Sigmoid colon (tissue), 7 donors: ENCODE results near the gene EMD. TPM values are rescaled to one million over a fixed set of nuclear protein-coding genes. Genes with fewer than 3 reads are reported as not detected.
A peak's percentile ranks its signal among the peaks of the same experiment; 100 is the strongest.

Source experiments
- DNase-seq: peaks from one replicate; pipeline ENCODE4 v3.0.0-alpha.2; 2019
- H3K27ac ChIP-seq, 4 donors: fragments of 200-600 bp; sonication (generic); one replicate each; pipeline ENCODE4 v1.5.1; 2016 to 2019; ENCODE audit warnings: mild to moderate bottlenecking in 1 of 4
- H3K27me3 ChIP-seq, 3 donors: fragments of 200-600 bp; sonication (generic); one replicate each; pipeline ENCODE4 v1.5.1; 2019; ENCODE audit warnings: mild to moderate bottlenecking in 1 of 3
- H3K36me3 ChIP-seq, 4 donors: fragments of 200-600 bp; sonication (generic); one replicate each; pipeline ENCODE4 v1.5.1; 2016 to 2019
- H3K4me1 ChIP-seq, 4 donors: fragments of 200-600 bp; sonication (generic); one replicate each; pipeline ENCODE4 v1.5.1; 2017 to 2019
- H3K4me3 ChIP-seq, 4 donors: fragments of 200-600 bp; sonication (generic); one replicate each; pipeline ENCODE4 v1.5.1; 2017 to 2019; ENCODE audit warnings: mild to moderate bottlenecking in 2 of 4, moderate library complexity in 1 of 4
- H3K9me3 ChIP-seq, 4 donors: fragments of 200-600 bp in 3 of 4; sonication (generic) in 3 of 4; one replicate each; pipeline versions ENCODE4 v1.5.1 to v1.6.1; 2013 to 2019
- CTCF ChIP-seq, 4 experiments: fragments of 450-650 bp in 3 of 4; fragments of 200-600 bp in 1 of 4; IDR thresholded peaks; one replicate each; pipeline ENCODE4 v1.5.1; 2016 to 2019; ENCODE audit warnings: antibody characterized with exemption in 4 of 4, mild to moderate bottlenecking in 3 of 4, moderate library complexity in 2 of 4
- EP300 ChIP-seq, 4 donors: sonication (generic); formaldehyde crosslinking; IDR thresholded peaks; one replicate each; pipeline ENCODE4 v1.6.1; 2017; ENCODE audit warnings: antibody characterized with exemption in 4 of 4
- POLR2A ChIP-seq, 2 donors: fragments of 450-650 bp; IDR thresholded peaks; one replicate each; pipeline ENCODE4 v1.6.1; 2016; ENCODE audit warnings: antibody characterized with exemption in 2 of 2, mild to moderate bottlenecking in 2 of 2, moderate library complexity in 2 of 2
- POLR2AphosphoS5 ChIP-seq, 4 donors: sonication (generic); formaldehyde crosslinking; IDR thresholded peaks; one replicate each; pipeline ENCODE4 v1.6.1; 2017; ENCODE audit warnings: antibody characterized with exemption in 4 of 4
- WGBS, 2 donors: extraction: QIAGEN DNeasy Blood & Tissue Kit; methylation state at CpG; one replicate each; pipeline ENCODE4 v1.1.7; 2013; 5-methylcytosine and 5-hydroxymethylcytosine counted together
- intact Hi-C: fragments of 100-400 bp; cut with DNase I; formaldehyde crosslinking; loops from one replicate; pipeline ENCODE4 v1.15.1; 2023
- polyA plus RNA-seq, 3 donors: library from polyadenylated mRNA; stranded (reverse); fragments of 200-250 nt; gene quantifications; one replicate each; pipeline ENCODE4 v1.2.3, GENCODE V29; 2013
- total RNA-seq, 4 donors: library from RNA; depleted of rRNA; stranded (reverse); fragments of >200 nt; gene quantifications; one replicate each; pipeline ENCODE4 v1.1.0, GENCODE V29; 2016
- donor health status: healthy with polysubstance abuse.
- donor health status: Bipolar disorder and iron deficiency.
- donor health status: healthy.

Gene EMD
- total and polyA plus RNA-seq, 7 donors = 40.7 to 87.9 (median 46.0) TPM

- WGBS, 2 donors = 78 to 87% methylated on average over 19 of the region's 19 CpGs
- Histone ChIP-seq H3K36me3 (peaks cover 43 to 61% (median 52%) of the 10 kb centered on the region in 4 donors), H3K9me3 (no peaks in the 10 kb centered on the region), H3K27me3 (no peaks in the 10 kb centered on the region), H3K27ac (peak overlapping the region; percentile 57 to 99 (median 98)), H3K4me3 (no peak overlapping the region), H3K4me1 (no peaks in the 10 kb centered on the region)
- peak; percentile 74 for DNase-seq
- TF ChIP-seq POLR2AphosphoS5 (IDR thresholded peaks at IDR 0.05) = peak; percentile 44 to 59 (median 48)
- no peak for TF ChIP-seq CTCF (IDR thresholded peaks at IDR 0.05)
- intact Hi-C loops = no loop called here
Observed at GRCh38 chrX:154349359-154349935, 29.6 kb upstream of the EMD start.

- DNase-seq = no peak
- intact Hi-C loops = no loop called here
- Histone ChIP-seq H3K27me3 (no peaks in the 10 kb centered on the region), H3K4me1 (no peaks in the 10 kb centered on the region), H3K36me3 (peaks cover 45 to 67% (median 57%) of the 10 kb centered on the region in 4 donors), H3K27ac (peak overlapping the region; percentile 57 to 99 (median 98)), H3K9me3 (no peaks in the 10 kb centered on the region), H3K4me3 (no peak overlapping the region)
- TF ChIP-seq POLR2AphosphoS5 (IDR thresholded peaks at IDR 0.05) (peak in 3 of 4 donors; percentile 1 to 44 (median 2)), POLR2A (IDR thresholded peaks at IDR 0.05) (no peak)
- 91 to 92% methylated on average over 15 of the region's 15 CpGs for WGBS, 2 donors
Observed at GRCh38 chrX:154349979-154350378, 29.1 kb upstream of the EMD start.

GRCh38 chrX:154350429-154351182 lies 28.5 kb upstream of the EMD start:
- WGBS, 2 donors = 33 to 68% methylated on average over 19 of the region's 19 CpGs
- intact Hi-C loops = no loop called here
- no peak for DNase-seq
- TF ChIP-seq CTCF (IDR thresholded peaks at IDR 0.05) (no peak), EP300 (IDR thresholded peaks at IDR 0.05) (no peak), POLR2A (IDR thresholded peaks at IDR 0.05) (no peak), POLR2AphosphoS5 (IDR thresholded peaks at IDR 0.05) (peak; percentile 1 to 20 (median 5))
- no peaks in the 10 kb centered on the region for H3K27me3 ChIP-seq
- peaks cover 45 to 73% (median 63%) of the 10 kb centered on the region in 4 donors for H3K36me3 ChIP-seq
- no peak overlapping the region for H3K4me3 ChIP-seq
- H3K27ac ChIP-seq = peak overlapping the region; percentile 67 to 99 (median 98)
- H3K4me1 ChIP-seq = no peaks in the 10 kb centered on the region
- no peaks in the 10 kb centered on the region for H3K9me3 ChIP-seq

GRCh38 chrX:154351183-154352011 lies 27.7 kb upstream of the EMD start:
- H3K27ac ChIP-seq = peak overlapping the region; percentile 67 to 99 (median 98)
- peaks cover 0 to 2% (median 0%) of the 10 kb centered on the region in 4 donors for H3K4me1 ChIP-seq
- intact Hi-C loops = no loop called here
- H3K36me3 ChIP-seq = peaks cover 46 to 80% (median 64%) of the 10 kb centered on the region in 4 donors
- no peak overlapping the region for H3K4me3 ChIP-seq
- WGBS, 2 donors = 45 to 50% methylated on average over 30 of the region's 30 CpGs
- no peaks in the 10 kb centered on the region for H3K9me3 ChIP-seq
- TF ChIP-seq POLR2AphosphoS5 (IDR thresholded peaks at IDR 0.05) (peak in 3 of 4 donors; percentile 3 to 46 (median 6)), POLR2A (IDR thresholded peaks at IDR 0.05) (no peak)
- no peaks in the 10 kb centered on the region for H3K27me3 ChIP-seq
- no peak for DNase-seq

GRCh38 chrX:154352012-154352401 lies 27.1 kb upstream of the EMD start:
- Histone ChIP-seq H3K4me1 (peaks cover 0 to 6% (median 3%) of the 10 kb centered on the region in 4 donors), H3K27ac (peak overlapping the region; percentile 67 to 99 (median 98)), H3K27me3 (no peaks in the 10 kb centered on the region), H3K4me3 (no peak overlapping the region), H3K9me3 (no peaks in the 10 kb centered on the region), H3K36me3 (peaks cover 52 to 85% (median 65%) of the 10 kb centered on the region in 4 donors)
- DNase-seq = peak; percentile 64
- intact Hi-C loops = no loop called here
- TF ChIP-seq EP300 (IDR thresholded peaks at IDR 0.05) = no peak
- no peak for TF ChIP-seq CTCF (IDR thresholded peaks at IDR 0.05)
- TF ChIP-seq POLR2AphosphoS5 (IDR thresholded peaks at IDR 0.05) = peak in 2 of 4 donors; percentile 31 to 57
- TF ChIP-seq POLR2A (IDR thresholded peaks at IDR 0.05) = no peak
- 86 to 90% methylated on average over 14 of the region's 14 CpGs for WGBS, 2 donors
